Heart right ventricle (tissue), 16 donors: ENCODE measurements around the gene SLC2A4RG. TPM values are rescaled to one million over a fixed set of nuclear protein-coding genes. Genes with fewer than 3 reads are reported as not detected.

Experiments
- ATAC-seq, 8 donors: fragments of 200-7000 bp; cut with Tn5 transposase; one replicate each; pipeline ENCODE4 v1.9.1; 2020; ENCODE audit warnings: mild to moderate bottlenecking in 8 of 8, moderate library complexity in 8 of 8, moderate number of reproducible peaks in 1 of 8
- DNase-seq, 2 donors: peaks; one replicate each; pipeline ENCODE4 v3.0.0-alpha.2; 2020
- H3K27ac ChIP-seq, 10 donors: fragments of 200-600 bp; sonication (generic) in 2 of 10; one replicate each; pipeline versions ENCODE4 v1.5.0 to v1.8.0; 2020 to 2022; ENCODE audit warnings: mild to moderate bottlenecking in 3 of 10
- H3K27me3 ChIP-seq, 7 donors: fragments of 200-600 bp; one replicate each; pipeline ENCODE4 v1.8.0; 2021 to 2022; ENCODE audit warnings: mild to moderate bottlenecking in 2 of 7
- H3K36me3 ChIP-seq, 9 donors: fragments of 200-600 bp; sonication (generic) in 1 of 9; one replicate each; pipeline versions ENCODE4 v1.5.0 to v1.8.0; 2020 to 2022; ENCODE audit warnings: mild to moderate bottlenecking in 2 of 9
- H3K4me1 ChIP-seq, 9 donors: fragments of 200-600 bp; sonication (generic) in 1 of 9; one replicate each; pipeline versions ENCODE4 v1.5.0 to v1.8.0; 2020 to 2022; ENCODE audit warnings: mild to moderate bottlenecking in 4 of 9
- H3K4me3 ChIP-seq, 10 donors: fragments of 200-600 bp; sonication (generic) in 2 of 10; one replicate each; pipeline versions ENCODE4 v1.5.0 to v1.8.0; 2020 to 2022; ENCODE audit warnings: mild to moderate bottlenecking in 7 of 10, moderate library complexity in 2 of 10
- H3K9me3 ChIP-seq, 11 donors: fragments of 200-600 bp in 10 of 11; sonication (generic) in 2 of 11; one replicate each; pipeline versions ENCODE4 v1.5.0 to v1.8.0; 2013 to 2022; ENCODE audit warnings: mild to moderate bottlenecking in 2 of 11, control low read depth in 1 of 11, moderate library complexity in 1 of 11
- CTCF ChIP-seq, 9 donors: fragments of 200-600 bp; sonication (generic) in 2 of 9; IDR thresholded peaks; one replicate each; pipeline versions ENCODE4 v1.5.0 to v1.8.0; 2021 to 2022; ENCODE audit warnings: antibody characterized with exemption in 9 of 9, mild to moderate bottlenecking in 5 of 9, moderate library complexity in 1 of 9
- WGBS, 2 donors: extraction: QIAGEN DNeasy Blood & Tissue Kit; methylation state at CpG; one replicate each; pipeline ENCODE4 v1.1.7; 2013; ENCODE audit warnings: inconsistent platforms in 1 of 2; 5-methylcytosine and 5-hydroxymethylcytosine counted together
- intact Hi-C, 10 donors: fragments of 100-400 bp; cut with DNase I; formaldehyde crosslinking; loops; one replicate each; pipeline versions ENCODE4 v1.11.1 to v1.14.2; 2022
- polyA plus RNA-seq, 2 donors: library from polyadenylated mRNA; stranded (reverse); fragments of 200-250 nt; gene quantifications; one replicate each; pipeline ENCODE4 v1.2.3, GENCODE V29; 2013
- total RNA-seq, 10 donors: library from RNA; stranded (reverse); fragmentation: NEBNext Ultra II Directional in 3 of 10; extraction: Animal tissue kit (Norgen Biotek cat#: 25700) in 3 of 10; gene quantifications; one replicate each; pipeline versions ENCODE4 v1.2.1 to v1.2.4, GENCODE V29; 2021 to 2023
- donor health status: Arrhythmogenic right ventricular cardiomyopathy.
- donor health status: ischemic (EF 13 %, LVEDD 7.1; RV severe dilation, severe dysfunction).
- donor health status: healthy with polysubstance abuse.
- donor health status: DM: no; HTN: yes; CAD: no.
- donor health status: DM: no; HTN: no; CAD: no.
- donor health status: ischemic (EF 25% LVEDD 6.9; RV normal size, moderate dysfunction).
- donor health status: ischemic (EF 25% LVEDD 5.7; RV mildly dilated, moderate dysfunction).
- donor health status: healthy.
- donor health status: DM: yes; HTN: yes; CAD: no.
- donor health status: Ischemic cardiomyopathy.
- donor health status: ischemic (EF 35%, LVEDD 5.7; RV mildly dilated, moderate dysfunction).
- donor health status: nonischemic (EF 11% LVEDD 7.7; RV severe dilation, severe dysfunction).
- donor health status: DM: yes; HTN: yes; CAD: no.
- donor health status: PGD.
- donor health status: ischemic (EF 29% LVEDD 5.4; RV normal size, mild dysfunction).
- donor health status: nonischemic (EF 23%, LVEDD 6.1; RV moderate dilation, normal function).

The SLC2A4RG gene
- total and polyA plus RNA-seq, 12 donors, result 36.3 to 114 (median 76.8) TPM

GRCh38 chr20:63703976-63704748 is 35.4 kb upstream of the SLC2A4RG start:
- Histone ChIP-seq H3K9me3 (no peaks in the 10 kb centered on the region), H3K4me1 (peaks cover 11 to 43% (median 31%) of the 10 kb centered on the region in 9 donors), H3K36me3 (peaks cover 0 to 75% (median 20%) of the 10 kb centered on the region in 9 donors), H3K27ac (no peak overlapping the region), H3K27me3 (no peaks in the 10 kb centered on the region), H3K4me3 (no peak overlapping the region)
- DNase-seq (no peak), ATAC-seq (no peak)
- TF ChIP-seq CTCF (IDR thresholded peaks at IDR 0.05), result no peak
- intact Hi-C loops, result no loop called here
- WGBS, 2 donors, result 85 to 90% methylated on average over 11 of the region's 11 CpGs

- peaks cover 0 to 75% (median 20%) of the 10 kb centered on the region in 9 donors for H3K36me3 ChIP-seq
- no peak for ATAC-seq
- DNase-seq, result no peak
- TF ChIP-seq CTCF (IDR thresholded peaks at IDR 0.05), result no peak
- no peak overlapping the region for H3K4me3 ChIP-seq
- WGBS, 2 donors, result 80 to 83% methylated on average over 6 of the region's 6 CpGs
- peaks cover 6 to 43% (median 29%) of the 10 kb centered on the region in 9 donors for H3K4me1 ChIP-seq
- no peaks in the 10 kb centered on the region for H3K9me3 ChIP-seq
- intact Hi-C loops, result loop anchor here in 2 of 10 donors (5.0 kb wide), 2 partner anchors 47 to 158 kb away; partner anchors contain the start of genes ABHD16B (in 1 of the 2) and RTEL1 (in 1 of the 2)
- no peak overlapping the region for H3K27ac ChIP-seq
- no peaks in the 10 kb centered on the region for H3K27me3 ChIP-seq
Measured at GRCh38 chr20:63704749-63705117, 34.8 kb upstream of the SLC2A4RG start.

- no peak overlapping the region for H3K4me3 ChIP-seq
- peaks cover 0 to 75% (median 25%) of the 10 kb centered on the region in 9 donors for H3K36me3 ChIP-seq
- H3K9me3 ChIP-seq, result no peaks in the 10 kb centered on the region
- no peak for TF ChIP-seq CTCF (IDR thresholded peaks at IDR 0.05)
- H3K4me1 ChIP-seq, result peaks cover 6 to 44% (median 29%) of the 10 kb centered on the region in 9 donors
- ATAC-seq, result no peak
- intact Hi-C loops, result loop anchor here in 2 of 10 donors (5.0 kb wide), 2 partner anchors 48 to 157 kb away; partner anchors contain the start of genes ABHD16B (in 1 of the 2) and RTEL1 (in 1 of the 2)
- no peak for DNase-seq
- peak overlapping the region in 2 of 10 donors; percentile 15 to 94 for H3K27ac ChIP-seq
- 87 to 90% methylated on average over 8 of the region's 8 CpGs for WGBS, 2 donors
- H3K27me3 ChIP-seq, result no peaks in the 10 kb centered on the region
Measured at GRCh38 chr20:63705232-63706026, 34.1 kb upstream of the SLC2A4RG start.

GRCh38 chr20:63706027-63706695 is 33.4 kb upstream of the SLC2A4RG start:
- DNase-seq, result no peak
- whole genome bisulfite sequencing, 2 donors, result 73 to 75% methylated on average over 12 of the region's 12 CpGs
- Histone ChIP-seq H3K4me3 (peak overlapping the region in 8 of 10 donors; percentile 77 to 99 (median 95)), H3K4me1 (peaks cover 6 to 48% (median 32%) of the 10 kb centered on the region in 9 donors), H3K27ac (peak overlapping the region in 8 of 10 donors; percentile 90 to 98 (median 94)), H3K27me3 (no peaks in the 10 kb centered on the region), H3K9me3 (no peaks in the 10 kb centered on the region), H3K36me3 (peaks cover 0 to 77% (median 31%) of the 10 kb centered on the region in 9 donors)
- ATAC-seq, result no peak
- no peak for TF ChIP-seq CTCF (IDR thresholded peaks at IDR 0.05)
- intact Hi-C loops, result loop anchor here in 2 of 10 donors (5.0 kb wide), 2 partner anchors 49 to 156 kb away; partner anchors contain the start of genes ABHD16B (in 1 of the 2) and RTEL1 (in 1 of the 2)
